ENCODE results near the gene MEGF11.

- TF ChIP-seq NFE2L2 (conservative IDR thresholded peaks at IDR 0.05; ENCODE audit: low read length) = no peak
- TF ChIP-seq E2F6 (IDR thresholded peaks at IDR 0.05; ENCODE audit: borderline replicate concordance, low read depth) = no peak
- TF ChIP-seq ZNF302 (CRISPR knock-in tag; IDR thresholded peaks at IDR 0.05) = no peak
Measured at GRCh38 chr15:66040211-66040892, 213.2 kb downstream of the MEGF11 start.
